IPS-18c (cell line): ENCODE data around the gene CIB4.

Experiments used
- H3K4me3 ChIP-seq: 2 replicates; pipeline ENCODE4 v1.7.0; 2013; ENCODE audit warnings: low read depth, mild to moderate bottlenecking, low read length, moderate library complexity; ENCODE audit not compliant: insufficient read depth
- H3K9me3 ChIP-seq: one replicate; pipeline ENCODE4 v1.6.1; 2013; ENCODE audit warnings: mild to moderate bottlenecking, low read length, moderate library complexity; ENCODE audit not compliant: control insufficient read depth, insufficient read depth

CIB4 gene

GRCh38 chr2:26633351-26633945, 7.7 kb downstream of the CIB4 start:
- no peak overlapping the region for H3K4me3 ChIP-seq
- H3K9me3 ChIP-seq: no peaks in the 10 kb centered on the region

- no peaks in the 10 kb centered on the region for H3K9me3 ChIP-seq
Measured at GRCh38 chr2:26632624-26633185, 8.5 kb downstream of the CIB4 start.

DNA sequence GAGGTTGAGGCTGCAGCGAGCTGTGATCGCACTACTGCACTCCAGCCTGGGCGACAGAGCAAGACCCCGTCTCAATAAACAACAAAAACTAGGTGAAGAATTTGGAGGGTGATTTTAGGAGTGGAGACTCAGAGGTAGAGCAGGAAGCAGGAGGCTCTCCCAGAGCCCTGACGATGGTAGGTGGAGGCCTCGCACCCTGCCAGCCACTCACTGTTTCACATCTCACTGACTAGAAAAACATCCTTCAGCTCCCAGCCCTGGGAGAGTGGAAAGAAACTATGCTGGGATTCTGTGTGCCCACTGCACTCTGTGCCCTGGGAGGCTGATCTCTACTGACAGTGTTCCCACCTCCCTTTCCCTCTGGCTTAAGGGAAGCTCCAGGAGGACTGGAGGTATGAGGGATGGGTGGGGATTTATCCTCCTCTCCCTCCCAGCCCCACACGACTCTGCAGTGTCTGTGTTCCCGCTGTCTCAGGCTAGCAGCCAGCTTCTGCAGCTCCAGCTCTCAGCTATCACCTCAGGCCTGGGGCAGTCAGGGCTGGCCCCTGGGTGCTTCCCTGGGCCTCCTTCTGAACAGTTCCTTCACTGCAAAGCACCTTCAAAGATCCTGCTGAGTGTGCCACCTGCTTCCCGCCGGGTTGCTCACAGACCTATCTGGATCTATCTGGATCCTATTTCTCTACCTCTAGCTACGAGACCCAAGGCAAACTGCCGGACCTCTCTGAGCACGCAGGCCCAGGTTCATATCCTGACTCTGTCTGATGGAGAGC, 9.6 kb downstream of the CIB4 start:
- Histone ChIP-seq H3K4me3 (no peak overlapping the region), H3K9me3 (no peaks in the 10 kb centered on the region)

More at GRCh38 chr2:26632624-26633185, 8.5 kb downstream of the CIB4 start:
- no peak overlapping the region for H3K4me3 ChIP-seq

GRCh38 chr2:26630669-26631360, 10.4 kb downstream of the CIB4 start:
- H3K9me3 ChIP-seq: no peaks in the 10 kb centered on the region
- no peak overlapping the region for H3K4me3 ChIP-seq

GRCh38 chr2:26630235-26630634, 10.9 kb downstream of the CIB4 start:
- Histone ChIP-seq H3K4me3 (no peak overlapping the region), H3K9me3 (no peaks in the 10 kb centered on the region)

- no peaks in the 10 kb centered on the region for H3K9me3 ChIP-seq
- H3K4me3 ChIP-seq: no peak overlapping the region
Measured at GRCh38 chr2:26629751-26630150, 11.4 kb downstream of the CIB4 start.

GRCh38 chr2:26629346-26629630, 11.9 kb downstream of the CIB4 start:
- Histone ChIP-seq H3K4me3 (no peak overlapping the region), H3K9me3 (no peaks in the 10 kb centered on the region)

- Histone ChIP-seq H3K9me3 (no peaks in the 10 kb centered on the region), H3K4me3 (no peak overlapping the region)
Measured at GRCh38 chr2:26628561-26629345, 12.4 kb downstream of the CIB4 start.

- Histone ChIP-seq H3K4me3 (no peak overlapping the region), H3K9me3 (no peaks in the 10 kb centered on the region)
Measured at GRCh38 chr2:26627350-26628105, 13.6 kb downstream of the CIB4 start.

DNA sequence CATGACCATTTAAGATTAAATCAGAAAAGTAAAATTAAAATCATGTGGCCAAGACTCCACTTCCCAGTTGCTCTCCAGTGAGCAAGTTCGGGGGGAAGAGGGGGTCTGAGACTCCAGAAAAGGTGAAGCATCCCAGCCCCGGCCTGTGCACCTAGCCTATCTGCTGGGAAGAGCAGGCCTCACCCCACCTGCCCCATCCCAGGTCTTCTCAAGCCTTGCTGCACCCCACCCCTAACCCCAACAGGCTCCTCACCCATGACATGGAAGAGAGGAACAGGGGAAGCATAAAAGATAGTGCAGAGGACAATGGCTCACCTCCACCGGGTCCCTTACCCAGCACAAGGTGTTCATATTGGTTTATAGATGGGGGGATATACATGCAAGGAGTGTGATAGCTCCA, 14.6 kb downstream of the CIB4 start:
- Histone ChIP-seq H3K4me3 (no peak overlapping the region), H3K9me3 (no peaks in the 10 kb centered on the region)

DNA sequence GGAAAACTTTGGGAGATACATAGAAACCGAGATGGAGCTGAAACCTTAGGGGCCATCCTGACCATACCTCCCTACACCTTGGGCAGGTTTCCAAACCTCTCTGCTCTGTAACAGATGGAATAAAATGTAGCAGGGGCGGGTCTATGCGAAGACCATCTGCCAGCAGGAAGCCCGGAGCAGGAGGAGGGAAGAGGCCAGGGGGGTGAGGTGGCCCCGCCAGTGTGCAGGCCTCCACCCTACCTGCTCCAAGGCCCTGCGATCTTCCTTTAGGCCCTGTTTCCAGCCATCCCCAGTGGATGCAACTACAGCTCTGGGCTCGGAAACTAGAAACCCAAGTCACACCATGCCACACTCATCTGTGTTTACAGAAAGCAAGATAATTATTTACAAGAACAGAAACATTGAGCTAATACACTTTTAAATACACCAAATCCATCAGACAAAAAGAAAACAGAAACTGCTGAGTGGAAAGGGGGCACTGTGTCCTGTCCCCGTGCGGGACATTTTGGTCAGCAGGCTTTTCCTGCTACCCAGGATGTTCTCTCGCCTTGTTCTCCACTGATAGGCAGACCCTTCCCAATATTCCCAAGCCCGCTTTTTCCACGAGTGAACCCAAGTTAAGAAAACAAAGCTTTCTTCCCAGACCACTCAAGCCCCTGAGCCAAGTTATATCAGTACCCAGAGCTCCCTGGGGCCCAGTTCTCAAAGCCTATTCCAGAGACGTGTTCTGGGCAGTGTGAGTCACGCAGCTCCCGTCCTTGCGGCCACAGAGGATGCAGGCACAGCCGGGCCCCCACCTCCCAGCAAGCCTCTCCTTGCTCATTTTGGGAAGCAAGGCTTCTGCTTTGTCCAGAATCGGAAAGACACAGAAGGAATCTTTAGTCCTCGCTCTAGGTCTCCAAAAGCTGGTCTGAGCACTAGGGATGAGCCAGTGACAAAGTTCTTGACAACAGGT, 17.3 kb downstream of the CIB4 start:
- Histone ChIP-seq H3K4me3 (no peak overlapping the region), H3K9me3 (no peaks in the 10 kb centered on the region)

DNA sequence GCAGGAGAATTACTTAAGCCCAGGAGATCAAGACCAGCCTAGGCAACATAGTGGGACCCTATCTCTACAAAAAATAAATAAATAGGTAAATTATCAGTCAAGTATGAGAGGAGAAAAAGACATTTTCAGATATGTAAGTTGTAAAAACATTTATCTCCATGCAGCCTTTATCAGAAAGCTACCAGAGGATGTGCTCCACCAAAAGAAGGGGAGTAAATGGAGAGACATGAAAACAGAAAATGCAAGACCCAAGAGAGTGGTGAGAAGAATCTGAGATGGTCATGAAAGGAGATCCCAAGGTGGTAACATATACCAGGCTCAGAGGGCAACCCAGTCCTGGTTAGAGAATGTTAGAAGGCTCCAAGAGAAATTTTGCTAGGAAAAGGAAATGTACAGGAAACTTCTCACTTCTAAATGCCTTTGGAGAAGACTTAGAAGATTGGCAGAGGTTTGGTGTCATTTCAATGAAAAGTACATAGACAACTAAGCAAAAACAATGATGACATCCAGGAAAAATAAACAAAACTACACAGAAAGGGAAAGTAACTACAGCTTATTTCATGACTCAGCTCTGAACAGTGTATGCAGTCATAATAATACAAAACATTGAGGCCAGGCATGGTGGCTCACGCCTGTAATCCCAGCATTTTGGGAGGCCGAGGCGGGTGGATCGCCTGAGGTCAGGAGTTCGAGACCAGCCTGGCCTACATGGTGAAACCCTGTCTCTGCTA, 19.5 kb downstream of the CIB4 start:
- Histone ChIP-seq H3K4me3 (no peak overlapping the region), H3K9me3 (no peaks in the 10 kb centered on the region)

DNA sequence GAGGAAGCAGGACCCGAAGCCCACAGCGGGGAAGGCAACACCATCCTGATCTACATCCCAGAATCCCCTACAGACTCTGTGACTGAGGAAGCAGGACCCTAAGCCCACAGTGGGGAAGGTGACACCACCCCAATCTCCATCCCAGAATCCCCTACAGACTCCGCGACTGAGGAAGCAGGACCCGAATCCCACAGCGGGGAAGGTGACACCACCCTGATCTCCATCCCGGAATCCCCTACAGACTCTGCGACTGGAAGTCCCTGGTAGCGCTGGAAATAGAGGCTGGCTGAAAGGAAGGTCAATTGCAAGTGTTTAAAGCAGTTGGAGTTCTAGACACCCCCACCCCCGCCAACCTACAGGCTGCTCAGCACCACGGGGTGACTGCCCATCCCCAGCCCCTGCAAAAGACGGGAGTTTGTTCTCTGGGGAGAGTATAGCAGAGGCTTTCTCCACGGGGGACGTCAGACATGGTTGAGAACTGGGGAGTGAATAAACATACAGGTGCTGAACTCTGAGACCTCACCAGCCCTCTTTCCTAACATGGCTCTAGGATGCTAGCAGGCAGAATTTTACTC, 21.0 kb downstream of the CIB4 start:
- H3K4me3 ChIP-seq: no peak overlapping the region
- no peaks in the 10 kb centered on the region for H3K9me3 ChIP-seq

- H3K4me3 ChIP-seq: no peak overlapping the region
- H3K9me3 ChIP-seq: no peaks in the 10 kb centered on the region
Measured at GRCh38 chr2:26619521-26619951, 21.6 kb downstream of the CIB4 start.

- Histone ChIP-seq H3K9me3 (no peaks in the 10 kb centered on the region), H3K4me3 (no peak overlapping the region)
Measured at GRCh38 chr2:26619096-26619495, 22.1 kb downstream of the CIB4 start.
